CD4-positive, alpha-beta T cell treated with Interleukin-15 for 1 hour (primary cell): ENCODE results near the gene COPS9.

Experiments
- DNase-seq: peaks from one replicate; pipeline ENCODE4 v3.0.0-alpha.2; 2020

COPS9 gene

GRCh38 chr2:240147382-240147781, 11.3 kb upstream of the COPS9 start:
- no peak for DNase-seq

- DNase-seq, result no peak
Measured at GRCh38 chr2:240146627-240147278, 10.6 kb upstream of the COPS9 start.

- DNase-seq, result no peak
Measured at GRCh38 chr2:240146141-240146561, 10.0 kb upstream of the COPS9 start.

- DNase-seq, result no peak
Measured at GRCh38 chr2:240145461-240145860, 9.4 kb upstream of the COPS9 start.

- no peak for DNase-seq
Measured at GRCh38 chr2:240144649-240145261, 8.7 kb upstream of the COPS9 start.

GRCh38 chr2:240143801-240144648, 7.9 kb upstream of the COPS9 start:
- peak; percentile 65 for DNase-seq

GRCh38 chr2:240143276-240143675, 7.2 kb upstream of the COPS9 start:
- DNase-seq, result no peak

GRCh38 chr2:240142859-240143258, 6.8 kb upstream of the COPS9 start:
- DNase-seq, result no peak

- DNase-seq, result no peak
Measured at GRCh38 chr2:240142256-240142775, 6.2 kb upstream of the COPS9 start.

- no peak for DNase-seq
Measured at GRCh38 chr2:240141736-240142135, 5.6 kb upstream of the COPS9 start.

- no peak for DNase-seq
Measured at GRCh38 chr2:240140920-240141319, 4.8 kb upstream of the COPS9 start.

- no peak for DNase-seq
Measured at GRCh38 chr2:240140511-240140910, 4.4 kb upstream of the COPS9 start, which contains the start of gene OTOS. TSS of gene OTOS (minus strand) at chr2:240140658. CDS start at chr2:240140326, 332 bp downstream.

- no peak for DNase-seq
Measured at GRCh38 chr2:240139666-240140393, 3.7 kb upstream of the COPS9 start.

- no peak for DNase-seq
Measured at GRCh38 chr2:240139011-240139441, 2.9 kb upstream of the COPS9 start.

- no peak for DNase-seq
Measured at GRCh38 chr2:240138254-240138984, 2.3 kb upstream of the COPS9 start.

- no peak for DNase-seq
Measured at GRCh38 chr2:240137596-240138253, 1.6 kb upstream of the COPS9 start.

GRCh38 chr2:240136671-240137292, 677 bp upstream of the COPS9 start:
- no peak for DNase-seq

GRCh38 chr2:240135706-240136012, 446 bp downstream of the COPS9 start:
- DNase-seq, result no peak

- DNase-seq, result no peak
Measured at GRCh38 chr2:240134956-240135520, 1.1 kb downstream of the COPS9 start.

GRCh38 chr2:240134466-240134865, 1.6 kb downstream of the COPS9 start:
- no peak for DNase-seq

GRCh38 chr2:240133401-240133800, 2.7 kb downstream of the COPS9 start:
- no peak for DNase-seq
